Activated T-cell treated with anti-CD3 and anti-CD28 coated beads, Interleukin-2, amount 50 U/mL, for 4 hours (primary cell): ENCODE data around the gene IKZF1. TPM values are rescaled to one million over a fixed set of nuclear protein-coding genes. Genes with fewer than 3 reads are reported as not detected.

ENCODE experiments used
- ATAC-seq, 2 donors: fragments of 200-7000 bp; cut with Tn5 transposase; one replicate each; pipeline ENCODE4 v1.10.0; 2021
- DNase-seq: peaks from one replicate; pipeline ENCODE4 v3.0.0-alpha.2; 2020
- H3K27me3 Mint-ChIP-seq: one replicate; pipeline ENCODE4 v1.8.0; 2021; ENCODE audit warnings: low read depth, mixed read lengths
- H3K36me3 Mint-ChIP-seq: one replicate; pipeline ENCODE4 v1.8.0; 2022; ENCODE audit warnings: mixed read lengths; ENCODE audit not compliant: insufficient read depth
- H3K4me1 Mint-ChIP-seq: one replicate; pipeline ENCODE4 v1.8.0; 2021; ENCODE audit warnings: low read depth, mixed read lengths
- H3K4me3 Mint-ChIP-seq: one replicate; pipeline ENCODE4 v1.8.0; 2021; ENCODE audit warnings: mild to moderate bottlenecking, moderate library complexity, mixed read lengths
- H3K9me3 Mint-ChIP-seq: one replicate; pipeline ENCODE4 v1.8.0; 2021; ENCODE audit warnings: mixed read lengths
- total RNA-seq, 3 donors: library from RNA; stranded (reverse); gene quantifications; one replicate each; pipeline ENCODE4 v1.2.1, GENCODE V29; 2021

Gene IKZF1
- total RNA-seq, 3 donors from 2014 or later = 168 to 229 (median 228) TPM

DNA sequence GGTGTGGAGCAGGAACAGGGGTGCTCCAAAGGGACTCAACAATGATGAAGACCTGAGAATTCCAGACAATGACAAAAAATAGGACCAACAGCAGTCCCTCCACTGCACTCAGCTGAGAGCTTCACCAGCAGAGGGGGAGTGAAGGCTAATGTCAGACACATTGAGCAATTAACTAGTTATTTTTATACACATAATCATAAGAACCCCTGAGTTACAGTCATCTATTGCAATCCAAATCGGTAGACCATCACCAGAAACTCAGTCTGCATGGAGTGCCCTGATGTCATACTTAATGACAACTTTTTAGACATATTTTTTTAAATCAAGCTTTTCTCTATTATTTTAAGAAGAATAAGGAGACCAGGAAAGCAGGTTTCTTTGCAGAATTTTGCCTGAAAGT, 30.6 kb upstream of the IKZF1 start:
- Mint-ChIP-seq H3K9me3 (no peaks in the 10 kb centered on the region), H3K4me3 (no peak overlapping the region), H3K4me1 (peaks cover 66% of the 10 kb centered on the region), H3K36me3 (no peaks in the 10 kb centered on the region), H3K27me3 (no peaks in the 10 kb centered on the region)
- DNase-seq (no peak), ATAC-seq (peak in 1 of 2 donors; percentile 41)

DNA sequence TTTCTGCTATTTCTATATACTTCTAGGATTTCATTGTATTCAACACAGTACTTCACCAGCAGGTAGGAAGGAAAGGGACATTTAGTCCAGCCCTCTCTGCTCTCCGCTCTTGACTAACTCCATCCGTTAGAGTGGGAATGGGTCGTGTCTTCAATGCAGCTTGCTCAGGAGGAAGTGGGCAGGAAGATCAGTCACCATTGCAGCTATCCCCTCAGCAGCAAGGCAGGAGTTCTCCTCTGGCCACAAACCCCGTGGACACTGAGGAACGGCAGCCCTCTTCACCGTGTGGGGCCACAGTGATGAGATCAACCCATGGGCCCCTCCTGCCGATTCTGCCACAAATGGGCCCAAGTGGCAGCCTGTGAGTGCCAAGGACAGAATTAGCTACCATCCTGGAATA, 30.2 kb upstream of the IKZF1 start:
- Mint-ChIP-seq H3K27me3 (no peaks in the 10 kb centered on the region), H3K4me3 (no peak overlapping the region), H3K4me1 (peaks cover 65% of the 10 kb centered on the region), H3K36me3 (no peaks in the 10 kb centered on the region), H3K9me3 (no peaks in the 10 kb centered on the region)
- DNase-seq (no peak), ATAC-seq (peak in 1 of 2 donors; percentile 23)

DNA sequence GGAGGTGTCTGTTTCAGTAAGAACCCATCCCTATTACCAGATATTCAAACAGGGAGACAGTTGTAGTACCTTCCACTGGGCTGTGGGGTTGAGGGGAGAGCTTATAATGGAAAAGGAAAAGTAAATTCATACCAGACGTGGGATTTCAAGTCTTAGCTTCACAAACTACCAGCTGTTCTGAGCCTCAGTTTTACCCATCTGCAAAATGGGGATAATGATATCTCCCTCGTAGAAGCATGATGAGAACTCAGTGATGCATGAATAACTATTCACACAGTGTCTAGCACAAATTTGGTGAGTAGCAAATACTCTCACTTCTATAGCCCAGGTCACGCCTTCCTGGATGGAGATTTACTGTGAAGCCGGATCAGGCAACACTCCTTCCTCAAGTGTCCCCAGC, 29.1 kb upstream of the IKZF1 start:
- Mint-ChIP-seq H3K27me3 (no peaks in the 10 kb centered on the region), H3K9me3 (no peaks in the 10 kb centered on the region), H3K4me1 (peaks cover 56% of the 10 kb centered on the region), H3K4me3 (no peak overlapping the region), H3K36me3 (no peaks in the 10 kb centered on the region)
- DNase-seq = no peak
- ATAC-seq = no peak

DNA sequence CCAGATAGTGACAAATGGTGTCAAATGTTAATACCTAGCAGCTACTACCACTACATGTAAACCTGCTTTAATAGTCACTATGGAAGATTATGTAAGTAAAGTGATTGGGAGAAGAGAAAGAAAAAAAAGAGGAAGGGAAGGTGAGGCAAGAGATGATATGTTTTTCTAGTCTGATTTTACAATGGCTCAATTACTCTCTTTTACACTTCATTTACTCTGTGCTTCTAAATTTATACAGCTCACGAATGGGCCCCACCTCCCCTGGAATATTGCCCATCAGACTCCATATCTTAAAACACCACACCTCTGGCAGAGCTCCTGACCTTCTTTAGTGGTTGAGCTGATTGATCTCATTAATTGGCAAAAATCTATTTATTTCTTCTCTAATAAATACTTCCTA, 28.0 kb upstream of the IKZF1 start:
- Mint-ChIP-seq H3K27me3 (no peaks in the 10 kb centered on the region), H3K4me3 (no peak overlapping the region), H3K36me3 (no peaks in the 10 kb centered on the region), H3K4me1 (peaks cover 56% of the 10 kb centered on the region), H3K9me3 (no peaks in the 10 kb centered on the region)
- ATAC-seq = no peak
- no peak for DNase-seq

DNA sequence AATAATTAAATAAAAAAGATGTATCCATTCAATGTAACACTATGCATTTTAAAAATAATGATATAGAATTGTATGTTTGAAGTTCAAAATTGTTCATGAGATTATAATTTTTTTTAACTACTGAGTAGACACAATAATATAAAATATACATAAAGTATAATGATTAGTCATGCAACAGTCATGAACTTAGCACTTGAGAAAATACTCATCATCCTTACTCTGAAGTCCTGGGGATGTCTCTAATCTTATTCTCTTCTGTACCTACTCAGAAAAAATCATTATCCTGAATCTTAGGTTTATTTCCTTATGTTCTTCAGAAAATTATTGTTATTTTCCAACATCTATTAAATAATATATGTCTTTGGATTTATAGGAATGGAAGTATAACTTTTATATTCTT, 26.4 kb upstream of the IKZF1 start:
- Mint-ChIP-seq H3K4me3 (no peak overlapping the region), H3K36me3 (no peaks in the 10 kb centered on the region), H3K9me3 (no peaks in the 10 kb centered on the region), H3K4me1 (peaks cover 59% of the 10 kb centered on the region), H3K27me3 (no peaks in the 10 kb centered on the region)
- peak in 1 of 2 donors; percentile 45 for ATAC-seq
- DNase-seq = no peak

DNA sequence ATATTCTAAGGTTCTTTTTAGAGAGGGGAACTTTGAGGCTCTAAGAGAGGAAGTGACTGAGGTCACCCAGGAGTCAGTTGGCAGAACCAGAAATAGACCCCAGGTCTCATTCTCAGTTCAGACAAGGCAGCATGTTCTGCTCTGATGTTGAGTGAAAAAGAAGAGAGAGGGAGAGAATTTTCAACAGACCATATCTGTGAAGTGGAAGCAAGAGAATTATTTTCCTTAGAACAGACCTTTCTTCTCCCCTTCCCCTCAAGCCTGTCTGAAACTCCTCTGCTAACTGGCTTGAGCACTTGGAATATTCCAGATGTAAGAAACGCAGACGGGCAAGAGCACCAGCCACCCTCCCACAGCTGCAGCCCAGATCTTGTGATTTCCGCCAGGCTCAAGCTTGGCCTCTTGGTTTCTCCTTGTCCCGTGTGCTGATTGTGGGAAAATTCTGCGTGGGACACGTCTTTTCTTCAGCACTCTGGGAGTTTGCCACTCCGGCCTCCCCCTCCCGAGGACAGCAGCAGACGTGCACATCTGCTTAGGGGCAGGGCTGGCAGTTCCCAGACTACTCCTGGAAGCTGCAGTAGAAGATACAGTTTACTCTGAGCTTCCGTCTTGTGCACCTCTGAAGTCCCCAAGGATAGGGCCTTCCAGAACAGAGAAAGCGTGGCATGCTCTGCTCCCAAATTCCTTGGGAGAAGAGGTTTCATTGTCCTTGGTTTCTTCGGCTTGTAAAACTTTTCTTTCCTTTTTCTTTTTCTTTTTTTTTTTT, 22.7 kb upstream of the IKZF1 start:
- Mint-ChIP-seq H3K9me3 (no peaks in the 10 kb centered on the region), H3K36me3 (no peaks in the 10 kb centered on the region), H3K27me3 (no peaks in the 10 kb centered on the region), H3K4me3 (peak overlapping the region; percentile 45), H3K4me1 (peaks cover 58% of the 10 kb centered on the region)
- peak; percentile 39 to 49 for ATAC-seq
- no peak for DNase-seq

DNA sequence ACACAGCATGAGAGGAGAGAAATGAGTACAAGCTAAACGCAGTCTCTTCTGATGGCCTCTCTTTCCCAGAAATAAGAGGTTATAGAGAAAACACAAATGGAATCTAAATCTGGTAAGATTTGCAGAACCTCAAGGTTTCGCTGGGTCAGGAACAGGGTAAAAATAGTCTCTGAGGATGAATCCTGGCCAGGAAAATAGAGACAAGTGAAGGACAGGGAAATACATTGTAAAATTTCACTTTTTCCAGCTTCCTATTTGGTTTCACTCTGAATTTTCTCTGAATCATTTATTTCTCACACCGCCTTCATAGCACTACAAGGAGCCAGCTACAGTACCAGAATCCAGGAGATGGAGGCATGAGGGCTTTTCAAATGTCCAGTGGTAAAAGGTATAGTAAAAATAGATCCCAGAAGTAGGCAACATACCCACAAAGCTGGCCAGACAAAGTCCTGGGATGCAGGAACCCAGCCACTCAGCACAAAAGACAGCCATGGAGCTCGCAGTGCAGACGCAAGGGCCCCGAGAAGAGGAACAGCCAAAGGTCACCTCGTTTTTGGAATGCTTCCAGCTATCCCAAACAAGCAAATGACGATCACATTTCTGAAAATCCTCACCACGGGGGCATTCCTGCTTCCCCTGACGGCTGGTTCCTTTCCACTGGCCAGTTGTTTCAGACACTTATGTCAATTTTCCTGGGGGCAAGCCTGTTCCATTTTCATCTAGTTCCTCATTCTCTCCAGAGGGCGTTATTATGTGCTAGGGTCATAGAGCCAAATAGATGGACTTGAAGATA, 21.5 kb upstream of the IKZF1 start:
- H3K4me3 Mint-ChIP-seq = peak overlapping the region; percentile 13
- no peaks in the 10 kb centered on the region for H3K27me3 Mint-ChIP-seq
- H3K9me3 Mint-ChIP-seq = no peaks in the 10 kb centered on the region
- peaks cover 56% of the 10 kb centered on the region for H3K4me1 Mint-ChIP-seq
- H3K36me3 Mint-ChIP-seq = no peaks in the 10 kb centered on the region
- peak in 1 of 2 donors; percentile 28 for ATAC-seq
- DNase-seq = no peak

DNA sequence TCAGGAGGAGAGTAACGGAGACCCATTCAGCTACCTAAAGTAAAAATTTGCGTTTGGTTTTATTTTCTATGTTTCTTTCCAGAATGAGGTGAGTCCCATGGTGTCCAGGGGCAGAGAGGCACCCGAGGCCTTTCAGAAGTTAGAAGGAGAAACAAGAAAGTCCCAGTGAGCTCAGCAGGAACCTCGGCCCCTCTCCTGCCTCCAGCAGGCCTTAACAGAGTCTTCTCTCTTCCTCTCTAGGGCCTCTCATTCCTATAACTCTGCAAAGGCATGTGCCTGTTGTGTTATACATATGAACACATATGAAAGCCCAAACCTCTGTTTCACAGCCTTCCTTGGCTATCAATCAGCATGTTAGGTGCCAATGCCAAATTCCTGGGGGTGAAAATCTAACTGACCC, 20.8 kb upstream of the IKZF1 start:
- Mint-ChIP-seq H3K27me3 (no peaks in the 10 kb centered on the region), H3K9me3 (no peaks in the 10 kb centered on the region), H3K4me1 (peaks cover 55% of the 10 kb centered on the region), H3K36me3 (no peaks in the 10 kb centered on the region), H3K4me3 (no peak overlapping the region)
- DNase-seq = no peak
- no peak for ATAC-seq

DNA sequence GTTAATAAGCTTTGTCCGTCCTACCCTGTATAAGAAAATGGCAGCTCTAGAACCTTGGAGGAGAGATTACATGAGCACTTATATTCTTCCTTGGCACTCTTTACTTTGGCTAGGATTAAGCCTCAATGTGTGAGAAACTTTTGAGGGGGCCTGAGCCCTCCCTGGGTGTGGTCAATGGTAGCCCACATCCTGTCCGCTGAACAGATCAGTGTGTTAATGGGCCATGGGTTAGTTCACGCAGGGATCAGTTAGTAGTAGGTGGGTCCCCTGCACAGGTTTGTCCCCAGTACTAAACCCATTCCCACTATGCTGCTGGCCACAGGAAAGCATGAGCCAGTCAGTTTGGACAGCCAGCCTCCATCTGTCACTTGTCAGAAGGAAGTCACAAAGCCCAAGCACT, 20.2 kb upstream of the IKZF1 start:
- Mint-ChIP-seq H3K4me3 (no peak overlapping the region), H3K9me3 (no peaks in the 10 kb centered on the region), H3K27me3 (no peaks in the 10 kb centered on the region), H3K36me3 (no peaks in the 10 kb centered on the region), H3K4me1 (peaks cover 51% of the 10 kb centered on the region)
- no peak for DNase-seq
- no peak for ATAC-seq

DNA sequence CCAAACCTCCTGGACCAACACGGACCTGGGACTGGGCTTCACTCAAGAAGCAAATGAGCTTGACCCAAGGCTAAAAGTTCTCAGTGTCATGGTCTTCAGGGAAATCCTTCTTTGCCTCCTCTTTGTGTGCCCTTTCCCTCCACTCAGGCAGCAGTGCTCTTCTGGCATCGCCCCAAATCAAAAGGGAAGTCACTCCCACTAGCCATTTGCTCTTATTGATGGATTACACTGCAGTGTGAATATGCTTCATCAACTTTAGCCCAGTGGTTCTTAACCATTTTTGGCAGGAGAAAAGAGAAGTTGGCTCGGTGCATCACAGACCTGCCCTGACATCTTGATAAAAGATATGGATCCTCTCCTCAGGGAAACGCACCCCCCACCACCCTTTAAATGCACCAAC, 19.2 kb upstream of the IKZF1 start:
- no peaks in the 10 kb centered on the region for H3K36me3 Mint-ChIP-seq
- no peak for DNase-seq
- peaks cover 49% of the 10 kb centered on the region for H3K4me1 Mint-ChIP-seq
- H3K9me3 Mint-ChIP-seq = no peaks in the 10 kb centered on the region
- no peak overlapping the region for H3K4me3 Mint-ChIP-seq
- H3K27me3 Mint-ChIP-seq = no peaks in the 10 kb centered on the region
- no peak for ATAC-seq

DNA sequence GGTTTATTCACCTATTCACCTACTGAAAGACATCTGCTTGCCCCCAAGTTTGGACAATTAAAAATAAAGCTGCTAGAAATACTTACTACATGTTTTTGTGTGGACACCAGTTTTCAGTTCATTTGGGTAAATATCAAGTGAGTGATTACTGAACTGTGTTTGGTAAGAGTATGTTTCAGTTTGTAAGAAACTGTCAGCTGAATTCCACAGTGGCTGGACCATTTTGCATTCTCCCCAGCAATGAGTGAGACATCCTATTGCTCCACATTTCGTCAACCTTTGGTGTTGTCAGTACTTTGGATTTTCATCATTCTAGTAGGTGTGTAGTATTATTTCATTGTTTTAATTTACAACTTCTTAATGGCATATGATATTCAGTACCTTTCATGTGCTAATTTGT, 17.4 kb upstream of the IKZF1 start:
- Mint-ChIP-seq H3K4me3 (no peak overlapping the region), H3K9me3 (no peaks in the 10 kb centered on the region), H3K4me1 (peaks cover 38% of the 10 kb centered on the region), H3K36me3 (no peaks in the 10 kb centered on the region), H3K27me3 (no peaks in the 10 kb centered on the region)
- no peak for ATAC-seq
- DNase-seq = no peak

DNA sequence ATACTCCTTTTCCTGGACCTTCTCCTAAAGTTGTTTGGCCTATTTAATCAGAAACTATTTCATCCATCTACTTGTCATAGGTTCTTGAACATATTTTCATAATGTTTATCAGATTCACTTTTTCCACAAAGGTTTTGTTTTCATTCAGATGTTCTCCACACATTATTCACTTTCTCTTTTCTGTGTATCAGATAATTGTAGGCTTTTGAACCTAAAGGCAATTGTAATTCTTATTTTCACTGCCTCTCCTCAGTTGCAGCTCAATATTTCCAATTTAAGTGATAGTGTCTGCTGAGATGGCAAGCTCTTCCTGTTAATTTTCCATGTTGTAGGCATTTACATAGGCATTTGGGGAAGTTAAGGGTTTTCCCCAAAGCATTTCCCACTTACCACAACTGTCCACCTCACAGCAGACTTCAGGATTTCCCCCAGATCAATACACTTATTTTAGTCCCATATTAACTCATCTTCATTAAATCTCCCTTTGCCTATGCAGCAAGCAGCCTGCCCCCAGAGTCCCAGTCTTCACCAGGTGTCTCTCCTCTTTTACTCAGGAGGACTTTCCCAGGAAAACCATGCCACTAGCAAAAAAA, 12.3 kb upstream of the IKZF1 start:
- no peak for DNase-seq
- Mint-ChIP-seq H3K4me1 (peaks cover 29% of the 10 kb centered on the region), H3K36me3 (no peaks in the 10 kb centered on the region), H3K27me3 (no peaks in the 10 kb centered on the region), H3K4me3 (peak overlapping the region; percentile 22), H3K9me3 (peaks cover 3% of the 10 kb centered on the region)
- ATAC-seq = peak; percentile 37 to 50

DNA sequence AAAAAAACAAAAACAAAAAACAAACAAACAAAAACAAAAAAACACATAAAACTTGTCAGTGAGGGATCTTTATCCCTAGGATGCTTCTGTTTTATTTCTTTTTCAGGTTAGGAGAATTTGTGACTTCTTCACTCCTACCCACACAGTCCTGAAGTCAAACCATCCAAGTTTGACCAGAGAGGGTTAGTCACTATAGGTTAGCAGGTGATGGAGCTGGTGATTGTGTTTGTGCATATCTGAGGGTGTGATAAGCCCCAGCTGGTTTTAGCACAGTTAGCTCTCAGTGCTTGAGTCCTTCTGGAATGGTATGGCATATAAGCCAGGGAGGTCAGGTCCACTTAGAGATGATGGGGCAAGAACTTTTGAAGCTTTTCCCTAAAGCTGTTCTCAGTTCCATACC, 11.8 kb upstream of the IKZF1 start:
- no peaks in the 10 kb centered on the region for H3K36me3 Mint-ChIP-seq
- no peaks in the 10 kb centered on the region for H3K27me3 Mint-ChIP-seq
- peaks cover 3% of the 10 kb centered on the region for H3K9me3 Mint-ChIP-seq
- H3K4me3 Mint-ChIP-seq = no peak overlapping the region
- ATAC-seq (peak; percentile 60 to 62), DNase-seq (no peak)
- H3K4me1 Mint-ChIP-seq = peaks cover 32% of the 10 kb centered on the region

DNA sequence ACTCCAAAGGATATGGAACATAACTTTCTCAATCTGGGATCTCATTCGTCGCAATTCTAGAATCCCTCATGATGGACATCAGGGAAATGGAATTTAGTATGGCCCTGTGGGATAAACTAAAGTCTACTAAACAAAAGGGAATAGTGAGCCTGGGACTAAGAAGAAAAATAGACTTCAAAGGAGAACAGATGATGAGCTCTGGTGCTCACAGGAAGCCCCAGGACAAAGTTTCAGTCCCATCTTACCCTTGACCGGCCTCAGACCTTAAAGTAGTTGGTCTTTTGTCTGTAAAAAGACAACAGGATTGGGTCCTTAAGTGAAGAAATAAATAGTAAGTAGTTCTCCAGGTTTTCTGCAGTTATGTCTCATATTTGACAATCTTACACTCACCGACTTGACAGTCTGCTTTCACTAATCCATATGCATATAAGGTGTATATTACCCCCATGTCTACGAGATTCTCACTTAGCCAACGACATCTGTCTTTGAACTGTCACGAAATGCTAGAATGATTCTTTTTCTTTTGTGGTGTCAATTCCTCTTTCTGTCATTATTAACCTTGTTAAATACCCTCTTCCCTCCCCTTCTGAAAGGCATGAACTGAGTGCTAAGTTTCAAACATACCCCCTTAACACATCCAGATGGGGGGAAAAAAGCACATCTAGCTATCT, 10.9 kb upstream of the IKZF1 start:
- Mint-ChIP-seq H3K27me3 (no peaks in the 10 kb centered on the region), H3K36me3 (no peaks in the 10 kb centered on the region), H3K4me3 (no peak overlapping the region), H3K9me3 (peaks cover 3% of the 10 kb centered on the region), H3K4me1 (peaks cover 33% of the 10 kb centered on the region)
- DNase-seq = no peak
- no peak for ATAC-seq
